Mesendoderm (in vitro differentiated cells): Measurements from ENCODE around the gene DPP9.
"Not testable (repeated sequence)": the region's sequence is repeated elsewhere in the genome, so short reads cannot be mapped to it uniquely, and the experiment has no call there.

Experiments used
- DNase-seq: peaks from one replicate; pipeline ENCODE4 v3.0.0; 2013
- H2AK5ac ChIP-seq: 2 replicates; pipeline ENCODE4 v1.6.1; 2013; ENCODE audit warnings: low read length, inconsistent platforms
- H2BK120ac ChIP-seq: 2 replicates; pipeline ENCODE4 v1.6.1; 2013; ENCODE audit warnings: low read depth, mild to moderate bottlenecking, low read length, moderate library complexity, mixed read lengths
- H2BK15ac ChIP-seq: replicated peaks from 2 replicates; pipeline ENCODE4 v1.6.1; 2013; ENCODE audit warnings: low read depth, mild to moderate bottlenecking, moderate library complexity
- H2BK5ac ChIP-seq: 2 replicates; pipeline ENCODE4 v1.6.1; 2013; ENCODE audit warnings: low read length, inconsistent platforms
- H3K18ac ChIP-seq: 2 replicates; pipeline ENCODE4 v1.6.1; 2013; ENCODE audit warnings: mild to moderate bottlenecking, low read length, mixed read lengths
- H3K23ac ChIP-seq: one replicate; pipeline ENCODE4 v1.6.1; 2013; ENCODE audit warnings: low read length
- H3K27ac ChIP-seq: 2 replicates; pipeline ENCODE4 v1.5.1; 2013; ENCODE audit warnings: low read depth, mild to moderate bottlenecking, inconsistent platforms, low read length, moderate library complexity
- H3K27me3 ChIP-seq: 2 replicates; pipeline ENCODE4 v1.6.1; 2013; ENCODE audit warnings: low read length, control low read depth, mild to moderate bottlenecking, inconsistent platforms; ENCODE audit not compliant: insufficient read depth, poor library complexity
- H3K36me3 ChIP-seq: 2 replicates; pipeline ENCODE4 v1.6.1; 2013; ENCODE audit warnings: low read length, inconsistent platforms; ENCODE audit not compliant: control insufficient read depth, insufficient read depth
- H3K4ac ChIP-seq: one replicate; pipeline ENCODE4 v1.6.1; 2013; ENCODE audit warnings: low read depth, mild to moderate bottlenecking, low read length, moderate library complexity
- H3K4me1 ChIP-seq: 2 replicates; pipeline ENCODE4 v1.6.1; 2013; ENCODE audit warnings: low read depth, low read length, inconsistent platforms; ENCODE audit not compliant: control insufficient read depth
- H3K4me2 ChIP-seq: 2 replicates; pipeline ENCODE4 v1.6.1; 2013; ENCODE audit warnings: low read length
- H3K4me3 ChIP-seq: 2 replicates; pipeline ENCODE4 v1.5.1; 2013; ENCODE audit warnings: mild to moderate bottlenecking, low read length
- H3K56ac ChIP-seq: one replicate; pipeline ENCODE4 v1.6.1; 2013; ENCODE audit warnings: low read length
- H3K79me1 ChIP-seq: 2 replicates; pipeline ENCODE4 v1.6.1; 2013; ENCODE audit warnings: low read length, inconsistent platforms
- H3K79me2 ChIP-seq: 2 replicates; pipeline ENCODE4 v1.6.1; 2013; ENCODE audit warnings: mild to moderate bottlenecking, low read length; ENCODE audit not compliant: control insufficient read depth, insufficient read depth
- H3K9ac ChIP-seq: 2 replicates; pipeline ENCODE4 v1.6.1; 2013; ENCODE audit warnings: low read length, inconsistent platforms
- H4K5ac ChIP-seq: one replicate; pipeline ENCODE4 v1.6.1; 2013; ENCODE audit warnings: low read length
- H4K8ac ChIP-seq: one replicate; pipeline ENCODE4 v1.6.1; 2013; ENCODE audit warnings: low read depth, mild to moderate bottlenecking, control low read depth, low read length, moderate library complexity
- WGBS: extraction: QIAGEN DNeasy Blood & Tissue Kit; methylation state at CpG from one replicate; pipeline ENCODE4 v1.1.7; 2013; ENCODE audit warnings: low lambda C conversion rate, missing lambda C conversion rate; ENCODE audit not compliant: insufficient coverage; ENCODE audit errors: extremely low coverage; 5-methylcytosine and 5-hydroxymethylcytosine counted together

DPP9 gene

GRCh38 chr19:4754248-4754647 lies 30.6 kb upstream of the DPP9 start:
- Histone ChIP-seq H3K4me1 (no peaks in the 10 kb centered on the region), H3K4me3 (no peak overlapping the region), H3K18ac (no peak overlapping the region), H3K27ac (no peak overlapping the region), H3K4me2 (no peak overlapping the region), H3K23ac (no peak overlapping the region), H3K27me3 (no peaks in the 10 kb centered on the region), H2BK5ac (no peak overlapping the region), H2BK15ac (no peak overlapping the region), H3K9ac (no peak overlapping the region), H3K79me1 (no peaks in the 10 kb centered on the region), H4K5ac (no peak overlapping the region), H3K36me3 (no peaks in the 10 kb centered on the region), H2AK5ac (no peak overlapping the region), H3K79me2 (no peaks in the 10 kb centered on the region), H4K8ac (no peak overlapping the region), H2BK120ac (no peak overlapping the region), H3K4ac (no peak overlapping the region), H3K56ac (no peak overlapping the region)
- DNase-seq = peak; percentile 71
- WGBS = no CpG with 5 or more reads among the region's 6 CpGs

- H3K4me1 ChIP-seq = no peaks in the 10 kb centered on the region
- no peak overlapping the region for H3K56ac ChIP-seq
- no peak overlapping the region for H3K4me2 ChIP-seq
- H3K9ac ChIP-seq = no peak overlapping the region
- no peak overlapping the region for H3K23ac ChIP-seq
- H2BK5ac ChIP-seq = no peak overlapping the region
- H3K4me3 ChIP-seq = no peak overlapping the region
- no CpG with 5 or more reads among the region's 18 CpGs for WGBS
- H3K27ac ChIP-seq = no peak overlapping the region
- no peak for DNase-seq
- H2BK120ac ChIP-seq = no peak overlapping the region
- no peaks in the 10 kb centered on the region for H3K79me1 ChIP-seq
- no peak overlapping the region for H4K5ac ChIP-seq
- H2BK15ac ChIP-seq = no peak overlapping the region
- H2AK5ac ChIP-seq = no peak overlapping the region
- no peaks in the 10 kb centered on the region for H3K79me2 ChIP-seq
- H3K4ac ChIP-seq = no peak overlapping the region
- H3K27me3 ChIP-seq = no peaks in the 10 kb centered on the region
- no peak overlapping the region for H3K18ac ChIP-seq
- H3K36me3 ChIP-seq = no peaks in the 10 kb centered on the region
- H4K8ac ChIP-seq = no peak overlapping the region
These were observed 26.4 kb upstream of the DPP9 start for GRCh38 chr19:4749870-4750590.

GRCh38 chr19:4748589-4748988 lies 24.9 kb upstream of the DPP9 start:
- no peak overlapping the region for H2BK15ac ChIP-seq
- no peak overlapping the region for H4K5ac ChIP-seq
- no peak overlapping the region for H3K4me2 ChIP-seq
- H3K23ac ChIP-seq = no peak overlapping the region
- H2BK120ac ChIP-seq = no peak overlapping the region
- no peaks in the 10 kb centered on the region for H3K79me1 ChIP-seq
- no peak for DNase-seq
- no peak overlapping the region for H2BK5ac ChIP-seq
- no peaks in the 10 kb centered on the region for H3K79me2 ChIP-seq
- no peaks in the 10 kb centered on the region for H3K4me1 ChIP-seq
- H3K4me3 ChIP-seq = no peak overlapping the region
- H3K27me3 ChIP-seq = no peaks in the 10 kb centered on the region
- H3K18ac ChIP-seq = no peak overlapping the region
- WGBS = no CpG with 5 or more reads among the region's 9 CpGs
- H3K27ac ChIP-seq = no peak overlapping the region
- no peak overlapping the region for H3K4ac ChIP-seq
- no peak overlapping the region for H2AK5ac ChIP-seq
- H3K9ac ChIP-seq = no peak overlapping the region
- no peak overlapping the region for H3K56ac ChIP-seq
- no peak overlapping the region for H4K8ac ChIP-seq
- no peaks in the 10 kb centered on the region for H3K36me3 ChIP-seq

- no CpG with 5 or more reads among the region's 11 CpGs for WGBS
- Histone ChIP-seq H3K79me2 (no peaks in the 10 kb centered on the region), H2BK5ac (no peak overlapping the region), H3K18ac (no peak overlapping the region), H4K8ac (no peak overlapping the region), H2AK5ac (no peak overlapping the region), H3K79me1 (no peaks in the 10 kb centered on the region), H3K36me3 (no peaks in the 10 kb centered on the region), H3K4ac (no peak overlapping the region), H3K4me3 (no peak overlapping the region), H3K4me1 (no peaks in the 10 kb centered on the region), H4K5ac (no peak overlapping the region), H3K27me3 (no peaks in the 10 kb centered on the region), H2BK15ac (no peak overlapping the region), H3K9ac (no peak overlapping the region), H3K4me2 (no peak overlapping the region), H2BK120ac (no peak overlapping the region), H3K23ac (no peak overlapping the region), H3K56ac (no peak overlapping the region), H3K27ac (no peak overlapping the region)
- DNase-seq = no peak
These were observed 24.5 kb upstream of the DPP9 start for GRCh38 chr19:4748185-4748584.

GRCh38 chr19:4745986-4746385 lies 22.3 kb upstream of the DPP9 start:
- no peak overlapping the region for H3K4ac ChIP-seq
- H3K4me2 ChIP-seq = no peak overlapping the region
- H3K9ac ChIP-seq = no peak overlapping the region
- H2AK5ac ChIP-seq = no peak overlapping the region
- H2BK120ac ChIP-seq = no peak overlapping the region
- no CpG with 5 or more reads among the region's 8 CpGs for WGBS
- no peak overlapping the region for H3K4me3 ChIP-seq
- no peak overlapping the region for H2BK15ac ChIP-seq
- no peaks in the 10 kb centered on the region for H3K36me3 ChIP-seq
- no peaks in the 10 kb centered on the region for H3K79me1 ChIP-seq
- H4K5ac ChIP-seq = no peak overlapping the region
- no peak overlapping the region for H3K56ac ChIP-seq
- no peak overlapping the region for H3K23ac ChIP-seq
- no peaks in the 10 kb centered on the region for H3K27me3 ChIP-seq
- H4K8ac ChIP-seq = no peak overlapping the region
- H3K18ac ChIP-seq = no peak overlapping the region
- no peak overlapping the region for H3K27ac ChIP-seq
- DNase-seq = no peak
- no peaks in the 10 kb centered on the region for H3K4me1 ChIP-seq
- H2BK5ac ChIP-seq = no peak overlapping the region
- no peaks in the 10 kb centered on the region for H3K79me2 ChIP-seq

GRCh38 chr19:4745175-4745574 lies 21.5 kb upstream of the DPP9 start:
- not testable (repeated sequence) for H3K56ac ChIP-seq, H2BK15ac ChIP-seq, H3K23ac ChIP-seq, DNase-seq, H2BK120ac ChIP-seq, H3K4me3 ChIP-seq, H3K36me3 ChIP-seq, H3K18ac ChIP-seq, H2BK5ac ChIP-seq, H3K79me2 ChIP-seq, H3K27me3 ChIP-seq, H3K79me1 ChIP-seq, H4K5ac ChIP-seq, H4K8ac ChIP-seq, H3K4me2 ChIP-seq, H3K27ac ChIP-seq, H2AK5ac ChIP-seq, H3K4ac ChIP-seq, H3K9ac ChIP-seq, H3K4me1 ChIP-seq
- WGBS = no CpG with 5 or more reads among the region's 10 CpGs
